Placental epithelial cell (primary cell): ENCODE measurements around the gene ANKRD42. TPM values are rescaled to one million over a fixed set of nuclear protein-coding genes. Genes with fewer than 3 reads are reported as not detected.

Experiments used
- small RNA-seq: library from RNA; depleted of rRNA; stranded (forward); fragments of <200 nt; gene quantifications from one replicate; pipeline ENCODE3, GENCODE V24; 2012
- total RNA-seq: library from RNA; depleted of rRNA; stranded (reverse); fragments of >200 nt; gene quantifications from 2 replicates; pipeline ENCODE4 v1.2.3, GENCODE V29; 2012

ANKRD42 gene
- 6.1 and 8.2 TPM in 2 replicates for total RNA-seq

GRCh38 chr11:83193315-83194280, at the start of gene ANKRD42:
Gene ANKRD42 (plus strand): TSS chr11:83193712. CDS start chr11:83194671, 959 bp downstream.

GRCh38 chr11:83156996-83157593, 36.4 kb upstream of the ANKRD42 start, which contains the start of gene PCF11:
Gene PCF11 (plus strand): TSS chr11:83157131. CDS start chr11:83157440, 309 bp downstream.

GRCh38 chr11:83285771-83286528, 92.4 kb downstream of the ANKRD42 start, which contains the start of gene CCDC90B:
Gene CCDC90B (minus strand): TSS chr11:83286367. CDS start chr11:83285972, 395 bp downstream.

Small RNAs within 50 kb of the gene (small RNA-seq; reads per million reads assigned to genes)
- not detected for gene AP000873.5

Other genes with a start within 250 kb of the ANKRD42 start
- 2.4 and 10.2 TPM in 2 replicates for gene RAB30, start 121.8 kb upstream of the ANKRD42 start, total RNA-seq
- 32.4 and 42.8 TPM in 2 replicates for gene PCF11, start 36.6 kb upstream of the ANKRD42 start, total RNA-seq
- gene CCDC90B, start 92.7 kb downstream of the ANKRD42 start, total RNA-seq, result 53.4 and 55.7 TPM in 2 replicates